Endothelial cell of umbilical vein (primary cell): ENCODE measurements around the gene IPO9. TPM values are rescaled to one million over a fixed set of nuclear protein-coding genes. Genes with fewer than 3 reads are reported as not detected.

Experiments
- BruUV-seq: library from RNA; stranded (reverse); fragments of 400-500 nt; replicated peaks from 2 replicates; lab custom pipeline; 2021; lab: Mats Ljungman, UMichigan
- CTCF ChIA-PET: fragments of 300-600, 350-600 bp; sonication (Branson Sonifier 250); formaldehyde crosslinking; loops from one replicate; lab custom pipeline; 2021; ENCODE audit warnings: antibody characterized with exemption, inconsistent platforms; lab: Charles Lee
- POLR2A ChIA-PET: fragments of 300-600, 350-600 bp; sonication (Branson Sonifier 250); formaldehyde crosslinking; loops from one replicate; lab custom pipeline; 2021; ENCODE audit warnings: antibody characterized with exemption, inconsistent platforms; lab: Charles Lee
- DNase-seq: peaks from one replicate; pipeline ENCODE4 v3.0.0-alpha.2; 2011; ENCODE audit warnings: low read depth, low spot score
- FAIRE-seq: peaks from 2 replicates; lab custom pipeline; 2011; peaks lifted over from hg19 to GRCh38; lab: Jason Lieb, UNC
- H2AFZ ChIP-seq: 2 replicates; pipeline ENCODE4 v1.6.0; 2012; ENCODE audit warnings: low read depth, low read length, control low read depth, inconsistent platforms
- H3K27ac ChIP-seq: 2 replicates; pipeline ENCODE4 v1.5.1; 2011; ENCODE audit warnings: low read depth, mild to moderate bottlenecking, control low read depth, low read length, moderate library complexity; ENCODE audit not compliant: insufficient read depth
- H3K27me3 ChIP-seq, 2 experiments: 2 replicates each; pipeline versions ENCODE4 v1.6.0 to v1.6.1; 2011; ENCODE audit warnings: low read length in 2 of 2, mixed read lengths in 1 of 2; ENCODE audit not compliant: control insufficient read depth in 2 of 2, insufficient read depth in 2 of 2
- H3K36me3 ChIP-seq, 2 experiments: 2 replicates in 1 of 2; 3 replicates in 1 of 2; pipeline ENCODE4 v1.5.1; 2011; ENCODE audit warnings: low read length in 2 of 2, mild to moderate bottlenecking in 1 of 2, moderate library complexity in 1 of 2; ENCODE audit not compliant: control insufficient read depth in 2 of 2, insufficient read depth in 2 of 2; ENCODE audit errors: extremely low read depth in 1 of 2
- H3K4me1 ChIP-seq: 3 replicates; pipeline ENCODE4 v1.5.1; 2011; ENCODE audit warnings: mild to moderate bottlenecking, low read length; ENCODE audit not compliant: control insufficient read depth, insufficient read depth; ENCODE audit errors: extremely low read depth
- H3K4me2 ChIP-seq: 2 replicates; pipeline ENCODE4 v1.6.1; 2011; ENCODE audit warnings: low read length, control low read depth, mixed read lengths; ENCODE audit not compliant: insufficient read depth
- H3K4me3 ChIP-seq, 3 experiments: fragments of 200-600 bp in 1 of 3; sonication (generic), shearing (Covaris generic) in 1 of 3; replicated peaks in 1 of 3; 2 replicates each; pipeline ENCODE4 v1.5.1; 2011 to 2016; ENCODE audit warnings: control low read depth in 3 of 3, low read length in 3 of 3, mild to moderate bottlenecking in 2 of 3, inconsistent platforms in 1 of 3, low read depth in 1 of 3, moderate library complexity in 1 of 3; ENCODE audit not compliant: insufficient read depth in 1 of 3
- H3K79me2 ChIP-seq: 2 replicates; pipeline ENCODE4 v1.6.0; 2012; ENCODE audit warnings: low read length, inconsistent platforms; ENCODE audit not compliant: control insufficient read depth, insufficient read depth
- H3K9ac ChIP-seq: replicated peaks from 2 replicates; pipeline ENCODE3; 2011; ENCODE audit warnings: low read length, control low read depth; ENCODE audit not compliant: insufficient read depth; ENCODE audit errors: extremely low read depth
- H3K9me1 ChIP-seq: replicated peaks from 3 replicates; pipeline ENCODE4 v1.6.0; 2011; ENCODE audit warnings: mild to moderate bottlenecking, low read length; ENCODE audit not compliant: control insufficient read depth, insufficient read depth; ENCODE audit errors: extremely low read depth
- H3K9me3 ChIP-seq: replicated peaks from 2 replicates; pipeline ENCODE4 v1.5.1; 2012; ENCODE audit warnings: low read length, inconsistent platforms; ENCODE audit not compliant: control insufficient read depth, insufficient read depth
- H4K20me1 ChIP-seq: replicated peaks from 2 replicates; pipeline ENCODE3; 2011; ENCODE audit warnings: mild to moderate bottlenecking, low read length; ENCODE audit not compliant: control insufficient read depth, insufficient read depth; ENCODE audit errors: extremely low read depth
- CTCF ChIP-seq, 2 donors: IDR thresholded peaks; 1 replicate in 1 of 2; 2 replicates in 1 of 2; pipeline ENCODE4 v1.5.1; 2011; ENCODE audit warnings: low read length in 2 of 2, mild to moderate bottlenecking in 2 of 2, moderate library complexity in 2 of 2, control low read depth in 1 of 2, inconsistent platforms in 1 of 2, low read depth in 1 of 2; ENCODE audit not compliant: insufficient read depth in 1 of 2; ENCODE audit errors: extremely low read depth in 1 of 2
- EZH2 ChIP-seq: IDR thresholded peaks from 2 replicates; pipeline ENCODE4 v1.6.1; 2012; ENCODE audit warnings: borderline replicate concordance, low read depth, mild to moderate bottlenecking, moderate library complexity, low read length, inconsistent platforms; ENCODE audit not compliant: severe bottlenecking
- FOS ChIP-seq: IDR thresholded peaks from 2 replicates; pipeline ENCODE4 v1.6.1; 2011; ENCODE audit warnings: mild to moderate bottlenecking, low read length, moderate library complexity, borderline replicate concordance; ENCODE audit not compliant: insufficient read depth
- GATA2 ChIP-seq: IDR thresholded peaks from 2 replicates; pipeline ENCODE4 v1.7.0; 2011; ENCODE audit warnings: low read depth, mild to moderate bottlenecking, moderate library complexity, mixed read lengths, low read length; ENCODE audit not compliant: insufficient read length, insufficient read depth
- JUN ChIP-seq: IDR thresholded peaks from 2 replicates; pipeline ENCODE4 v1.6.1; 2011; ENCODE audit warnings: borderline replicate concordance, low read depth; ENCODE audit not compliant: insufficient read length, insufficient read depth
- MAX ChIP-seq: IDR thresholded peaks from 2 replicates; pipeline ENCODE4 v1.6.1; 2011; ENCODE audit not compliant: insufficient read depth, insufficient read length
- MYC ChIP-seq: IDR thresholded peaks from one replicate; pipeline ENCODE4 v1.6.1; 2011; ENCODE audit warnings: mild to moderate bottlenecking, low read depth, low read length
- POLR2A ChIP-seq: IDR thresholded peaks from 2 replicates; pipeline ENCODE4 v1.6.1; 2012; ENCODE audit warnings: low read depth, mild to moderate bottlenecking, control low read depth, low read length
- POLR2AphosphoS5 ChIP-seq: IDR thresholded peaks from 2 replicates; pipeline ENCODE4 v1.6.1; 2012; ENCODE audit warnings: low read depth, mild to moderate bottlenecking, control low read depth, low read length, moderate library complexity; ENCODE audit not compliant: insufficient read depth
- dilution Hi-C: fragments of 300-500 bp; cut with MboI; formaldehyde crosslinking; loops from one replicate; pipeline ENCODE4 v1.15.0; 2019; ENCODE audit warnings: low sequenced_read_pairs; ENCODE audit not compliant: extremely low pct_ligation_motif_present
- intact Hi-C: fragments of 100-400 bp; cut with micrococcal nuclease; formaldehyde crosslinking; loops from one replicate; pipeline ENCODE4 v1.10.0; 2022
- polyA plus RNA-seq, 4 experiments: library from polyadenylated mRNA; depleted of rRNA in 3 of 4; stranded (reverse) in 3 of 4; unstranded in 1 of 4; fragments of >200 nt; gene quantifications; 2 replicates each; pipeline versions ENCODE4 v1.2.1 to v1.2.3, GENCODE V29; 2011 to 2012; ENCODE audit warnings: missing spikeins in 1 of 4
- total RNA-seq: library from RNA; stranded (reverse); gene quantifications from 2 replicates; pipeline ENCODE4 v1.2.3, GENCODE V29; 2021

The IPO9 gene
- total and polyA plus RNA-seq, 2 donors (not counting 3 experiments of a cell fraction or from before 2014, with no cell fraction given): 53.4 to 104 TPM

DNA sequence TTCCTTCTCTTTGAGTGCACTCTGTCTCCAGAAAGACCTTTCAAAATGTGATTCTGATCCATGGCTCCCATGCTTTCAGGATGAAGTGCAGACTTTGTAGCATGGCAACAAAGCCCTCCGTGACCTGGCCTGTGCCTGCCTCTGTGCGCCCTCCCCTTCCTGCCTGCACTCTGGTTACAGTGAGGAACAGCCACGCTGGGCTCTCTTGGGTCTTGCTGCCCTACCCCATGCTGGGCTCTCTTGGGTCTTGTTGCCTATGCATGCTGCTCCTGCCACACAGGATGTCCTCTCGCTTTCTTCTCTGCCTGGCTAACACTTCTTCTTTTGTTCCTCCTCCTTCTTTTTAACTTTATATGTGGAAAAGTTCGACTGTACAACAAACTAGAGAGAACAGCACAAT is 89.4 kb downstream of the IPO9 start:
- no peak overlapping the region for H2AFZ ChIP-seq
- no peaks in the 10 kb centered on the region for H3K9me3 ChIP-seq
- dilution Hi-C loops: no loop called here
- no peaks in the 10 kb centered on the region for H4K20me1 ChIP-seq
- no peak for TF ChIP-seq MAX
- no peak for TF ChIP-seq POLR2A
- TF ChIP-seq JUN: no peak
- TF ChIP-seq MYC: no peak
- no peak overlapping the region for H3K9ac ChIP-seq
- H3K27ac ChIP-seq: no peak overlapping the region
- no TSS peak for BruUV-seq
- intact Hi-C loops: no loop called here
- POLR2A ChIA-PET: no interaction called here
- peaks cover 19% of the 10 kb centered on the region for H3K4me1 ChIP-seq
- CTCF ChIA-PET: interaction anchor here (1.2 to 2.2 kb wide), 2 partner anchors 22 to 28 kb away, joined by 5 to 9 read pairs; partner anchors contain the start of gene LMOD1
- H3K79me2 ChIP-seq: no peaks in the 10 kb centered on the region
- H3K4me3 ChIP-seq: no peak overlapping the region
- H3K4me2 ChIP-seq: no peak overlapping the region
- H3K36me3 ChIP-seq: no peaks in the 10 kb centered on the region
- H3K27me3 ChIP-seq: no peaks in the 10 kb centered on the region
- FAIRE-seq: no peak
- H3K9me1 ChIP-seq: no peaks in the 10 kb centered on the region
- DNase-seq: no peak

GRCh38 chr1:201921952-201922558 is 93.1 kb downstream of the IPO9 start:
- FAIRE-seq: no peak
- H3K9me1 ChIP-seq: no peaks in the 10 kb centered on the region
- H3K4me1 ChIP-seq: peaks cover 9% of the 10 kb centered on the region
- CTCF ChIA-PET: no interaction called here
- no peak overlapping the region for H3K4me2 ChIP-seq
- no peak overlapping the region for H2AFZ ChIP-seq
- no peak for DNase-seq
- dilution Hi-C loops (no loop called here), intact Hi-C loops (no loop called here)
- no peak for TF ChIP-seq JUN
- no peak for TF ChIP-seq EZH2
- no peak for TF ChIP-seq POLR2AphosphoS5
- no peak for TF ChIP-seq MAX
- TF ChIP-seq FOS: no peak
- no peak for TF ChIP-seq MYC
- no peak for TF ChIP-seq GATA2
- no peak for TF ChIP-seq CTCF (IDR thresholded peaks at IDR 0.05; ENCODE audit: extremely low read depth in 1 of 2, insufficient read depth in 1 of 2, low read depth in 1 of 2, low read length in 2 of 2)
- no peak for TF ChIP-seq POLR2A
- BruUV-seq: no TSS peak
- no peak overlapping the region for H3K4me3 ChIP-seq
- H3K27ac ChIP-seq: no peak overlapping the region
- no peaks in the 10 kb centered on the region for H4K20me1 ChIP-seq
- POLR2A ChIA-PET: no interaction called here
- H3K79me2 ChIP-seq: no peaks in the 10 kb centered on the region
- H3K9ac ChIP-seq: no peak overlapping the region
- no peaks in the 10 kb centered on the region for H3K27me3 ChIP-seq
- no peaks in the 10 kb centered on the region for H3K9me3 ChIP-seq
- no peaks in the 10 kb centered on the region for H3K36me3 ChIP-seq
